GM19025 (cell line): ENCODE data around the gene RAP1B.

Source experiments
- ATAC-seq: cut with Tn5 transposase; IDR thresholded peaks from one replicate; pipeline ENCODE4 v1.9.1; 2021; ENCODE audit warnings: mild to moderate bottlenecking, low read depth, moderate library complexity; ENCODE audit not compliant: unreplicated experiment

RAP1B gene

DNA sequence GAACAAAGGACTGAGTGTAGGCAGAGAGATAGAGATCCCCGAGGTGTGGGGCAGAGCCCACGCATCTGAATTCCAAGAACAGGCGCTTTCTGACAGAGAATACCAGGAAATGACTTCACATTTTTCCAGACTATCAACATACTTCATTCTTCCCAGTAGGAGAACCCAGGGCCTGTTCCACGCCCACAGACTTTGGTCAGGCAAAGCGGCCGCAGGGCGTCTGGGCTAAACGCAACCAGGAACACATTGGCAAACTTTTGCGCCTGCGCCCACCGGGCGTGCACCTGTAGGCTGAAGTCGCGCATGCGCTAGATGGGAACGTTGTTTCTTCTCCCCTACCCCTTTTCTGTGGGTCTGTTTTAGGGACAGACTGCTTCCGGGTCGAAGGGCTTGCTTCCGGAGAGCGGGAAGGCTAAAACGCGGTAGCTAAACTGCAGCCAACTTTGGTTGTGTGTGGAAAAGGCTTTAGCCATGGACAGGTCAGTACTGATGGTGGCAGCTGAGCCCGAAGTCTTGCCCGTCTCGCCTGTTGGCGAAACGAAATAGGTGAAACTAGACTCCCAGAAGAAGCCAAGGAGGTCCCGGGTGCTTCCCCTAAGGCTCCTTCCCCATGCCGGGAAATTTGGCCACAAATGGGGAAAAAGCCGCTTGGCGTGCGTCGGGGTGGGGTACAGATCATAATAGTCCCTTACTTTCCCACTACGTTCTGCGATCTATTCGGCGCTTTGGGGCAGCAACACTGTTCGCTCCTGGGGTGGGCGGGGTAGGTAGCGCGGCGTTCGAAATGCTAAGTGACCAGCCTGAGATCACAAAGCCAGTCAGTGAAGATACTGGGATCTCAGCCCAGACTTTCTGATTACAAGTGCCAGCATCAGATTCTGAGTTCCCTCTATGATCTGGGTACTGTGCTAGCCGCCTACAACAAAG, 76.2 kb downstream of the RAP1B start, which contains the start of gene NUP107:
NUP107 (plus strand) TSS at position 384 of the 927 bp plus-strand sequence; CDS start at position 472, 88 bp downstream.
- peak; percentile 95 for ATAC-seq

DNA sequence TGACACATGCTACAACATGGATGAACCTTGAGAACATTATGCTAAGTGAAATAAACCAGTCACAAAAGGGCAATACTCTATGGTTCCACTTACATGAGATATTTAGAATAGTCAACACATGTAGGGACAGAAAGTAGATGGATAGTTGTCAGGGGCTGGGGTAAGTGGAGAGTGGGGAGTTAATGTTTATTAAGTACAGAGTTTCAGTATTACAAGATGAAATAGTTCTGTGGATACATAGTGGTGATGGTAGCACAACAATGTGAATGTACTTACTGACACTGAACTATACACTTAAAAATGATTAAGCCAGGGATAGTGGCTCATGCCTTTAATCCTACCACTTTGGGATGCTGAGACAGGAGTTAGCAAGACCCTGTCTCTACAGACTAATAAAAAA, 84.8 kb downstream of the RAP1B start:
- ATAC-seq: no peak

DNA sequence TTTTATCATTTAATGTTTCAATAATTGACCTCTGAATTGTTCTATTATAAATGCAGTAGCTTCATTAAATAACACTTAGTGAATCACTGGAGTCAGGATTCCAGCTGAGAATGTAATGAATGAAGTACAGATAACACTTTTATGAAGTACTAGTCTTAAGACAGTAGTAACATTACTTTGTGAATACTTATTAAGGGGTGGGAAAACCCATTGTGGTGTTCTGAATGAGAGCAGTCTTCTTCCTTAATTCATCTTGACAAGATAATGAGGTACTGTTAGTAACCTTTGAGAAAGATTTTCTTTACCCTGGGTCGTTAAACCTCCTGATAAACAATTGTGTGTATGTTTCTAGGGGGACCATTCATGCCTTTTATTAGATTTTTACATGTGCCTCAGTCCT, 88.8 kb downstream of the RAP1B start:
- no peak for ATAC-seq
